Keratinocyte (primary cell): ENCODE results near the gene PRRT2. TPM values are rescaled to one million over a fixed set of nuclear protein-coding genes. Genes with fewer than 3 reads are reported as not detected.

Experiments
- DNase-seq: peaks from one replicate; pipeline ENCODE4 v3.0.0-alpha.2; 2011; ENCODE audit warnings: low read depth, missing footprints, low spot score
- FAIRE-seq: peaks from 2 replicates; lab custom pipeline; 2011; peaks lifted over from hg19 to GRCh38; lab: Jason Lieb, UNC
- H2AFZ ChIP-seq: 2 replicates; pipeline ENCODE4 v1.6.0; 2012; ENCODE audit warnings: low read length, control low read depth, inconsistent platforms; ENCODE audit not compliant: control insufficient read depth
- H3K27ac ChIP-seq: 2 replicates; pipeline ENCODE4 v1.5.1; 2011; ENCODE audit warnings: low read length; ENCODE audit not compliant: control insufficient read depth, insufficient read depth
- H3K27me3 ChIP-seq: 3 replicates; pipeline ENCODE4 v1.6.0; 2011; ENCODE audit warnings: low read length; ENCODE audit not compliant: control insufficient read depth, insufficient read depth; ENCODE audit errors: extremely low read depth
- H3K36me3 ChIP-seq, 2 experiments: 2 replicates in 1 of 2; 3 replicates in 1 of 2; pipeline ENCODE4 v1.5.1; 2011; ENCODE audit warnings: low read length in 2 of 2, mild to moderate bottlenecking in 1 of 2; ENCODE audit not compliant: control insufficient read depth in 2 of 2, insufficient read depth in 2 of 2; ENCODE audit errors: extremely low read depth in 1 of 2
- H3K4me1 ChIP-seq: 3 replicates; pipeline ENCODE4 v1.5.1; 2011; ENCODE audit warnings: low read length; ENCODE audit not compliant: control insufficient read depth, insufficient read depth; ENCODE audit errors: extremely low read depth
- H3K4me2 ChIP-seq: 3 replicates; pipeline ENCODE4 v1.6.0; 2011; ENCODE audit warnings: low read depth, low read length; ENCODE audit not compliant: control insufficient read depth, insufficient read depth; ENCODE audit errors: extremely low read depth
- H3K4me3 ChIP-seq, 3 experiments: fragments of 200-600 bp in 1 of 3; sonication (generic) in 1 of 3; 2 replicates in 2 of 3; 3 replicates in 1 of 3; pipeline ENCODE4 v1.5.1; 2011 to 2016; ENCODE audit warnings: low read length in 3 of 3, mild to moderate bottlenecking in 3 of 3, control low read depth in 2 of 3, inconsistent platforms in 1 of 3, low read depth in 1 of 3, mixed read lengths in 1 of 3, mixed run types in 1 of 3, moderate library complexity in 1 of 3; ENCODE audit not compliant: control insufficient read depth in 2 of 3, insufficient read depth in 2 of 3; ENCODE audit errors: extremely low read depth in 1 of 3
- H3K79me2 ChIP-seq: 2 replicates; pipeline ENCODE4 v1.6.0; 2012; ENCODE audit warnings: low read length; ENCODE audit not compliant: control insufficient read depth, insufficient read depth
- H3K9ac ChIP-seq: 3 replicates; pipeline ENCODE4 v1.6.0; 2011; ENCODE audit warnings: low read length; ENCODE audit not compliant: control insufficient read depth, insufficient read depth; ENCODE audit errors: extremely low read depth
- H3K9me1 ChIP-seq: 3 replicates; pipeline ENCODE4 v1.6.0; 2011; ENCODE audit warnings: low read length; ENCODE audit not compliant: control insufficient read depth, insufficient read depth; ENCODE audit errors: extremely low read depth
- H3K9me3 ChIP-seq: 2 replicates; pipeline ENCODE4 v1.5.1; 2012; ENCODE audit warnings: low read depth, low read length; ENCODE audit not compliant: control insufficient read depth
- H4K20me1 ChIP-seq: 3 replicates; pipeline ENCODE4 v1.6.0; 2011; ENCODE audit warnings: low read length; ENCODE audit not compliant: control insufficient read depth, insufficient read depth; ENCODE audit errors: extremely low read depth
- CTCF ChIP-seq, 3 experiments: IDR thresholded peaks in 1 of 3; conservative IDR thresholded peaks in 1 of 3; optimal IDR thresholded peaks in 1 of 3; 2 replicates in 2 of 3; 3 replicates in 1 of 3; pipeline versions ENCODE3 to v1.5.1; 2011; ENCODE audit warnings: low read length in 3 of 3, mild to moderate bottlenecking in 3 of 3, moderate library complexity in 2 of 3, control low read depth in 1 of 3, inconsistent platforms in 1 of 3; ENCODE audit not compliant: insufficient read depth in 2 of 3; ENCODE audit errors: extremely low read depth in 1 of 3
- EZH2 ChIP-seq: IDR thresholded peaks from one replicate; pipeline ENCODE4 v1.6.1; 2012; ENCODE audit warnings: inconsistent platforms, mild to moderate bottlenecking, low read length, moderate library complexity
- dilution Hi-C: fragments of 300-500 bp; cut with MboI; formaldehyde crosslinking; loops from one replicate; pipeline ENCODE4 v1.7.0; 2020; ENCODE audit warnings: low sequenced_read_pairs; ENCODE audit not compliant: extremely low pct_ligation_motif_present
- polyA plus RNA-seq, 5 experiments: library from polyadenylated mRNA; depleted of rRNA in 3 of 5; stranded (reverse) in 3 of 5; stranded (forward) in 1 of 5; unstranded in 1 of 5; fragments of >200 nt; gene quantifications; 1 replicate in 1 of 5; 2 replicates in 3 of 5; 3 replicates in 1 of 5; pipeline versions ENCODE4 v1.2.1 to v1.2.3, GENCODE V29; 2011 to 2012; ENCODE audit warnings: missing spikeins in 2 of 5, low read depth in 1 of 5, low replicate concordance in 1 of 5

The PRRT2 gene
- polyA plus RNA-seq, 1 donor (not counting 4 experiments of a cell fraction or from before 2014, with no cell fraction given), result not detected

- TF ChIP-seq EZH2, result no peak
- no peak for TF ChIP-seq CTCF (optimal IDR thresholded peaks at IDR 0.05 in 1 of 3, IDR thresholded peaks at IDR 0.05 in 1 of 3, conservative IDR thresholded peaks at IDR 0.05 in 1 of 3; ENCODE audit: extremely low read depth in 1 of 3, insufficient read depth in 2 of 3, low read length in 3 of 3)
- no peak for FAIRE-seq
- dilution Hi-C loops, result no loop called here
These were observed 42.6 kb downstream of the PRRT2 start for GRCh38 chr16:29854520-29855100.

GRCh38 chr16:29857133-29857760 is 45.3 kb downstream of the PRRT2 start:
- peaks cover 9 to 13% of the 10 kb centered on the region in 2 experiments for H3K36me3 ChIP-seq
- DNase-seq (no peak), FAIRE-seq (no peak)
- peaks cover 4% of the 10 kb centered on the region for H3K4me1 ChIP-seq
- H3K4me3 ChIP-seq, result no peak overlapping the region
- no peak for TF ChIP-seq CTCF (optimal IDR thresholded peaks at IDR 0.05 in 1 of 3, IDR thresholded peaks at IDR 0.05 in 1 of 3, conservative IDR thresholded peaks at IDR 0.05 in 1 of 3; ENCODE audit: extremely low read depth in 1 of 3, insufficient read depth in 2 of 3, low read length in 3 of 3)
- no peak for TF ChIP-seq EZH2
- no peak overlapping the region for H2AFZ ChIP-seq
- H3K79me2 ChIP-seq, result peaks cover 4% of the 10 kb centered on the region
- H3K27me3 ChIP-seq, result no peaks in the 10 kb centered on the region
- H3K9ac ChIP-seq, result no peak overlapping the region
- dilution Hi-C loops, result no loop called here
- no peak overlapping the region for H3K27ac ChIP-seq
- no peak overlapping the region for H3K4me2 ChIP-seq
- no peaks in the 10 kb centered on the region for H3K9me3 ChIP-seq
- peaks cover 2% of the 10 kb centered on the region for H3K9me1 ChIP-seq
- no peaks in the 10 kb centered on the region for H4K20me1 ChIP-seq

More at GRCh38 chr16:29854520-29855100, 42.6 kb downstream of the PRRT2 start:
- H3K9me1 ChIP-seq, result peaks cover 2% of the 10 kb centered on the region
- no peaks in the 10 kb centered on the region for H3K4me1 ChIP-seq
- H3K9me3 ChIP-seq, result no peaks in the 10 kb centered on the region
- no peaks in the 10 kb centered on the region for H3K79me2 ChIP-seq
- no peak overlapping the region for H3K4me3 ChIP-seq
- no peak overlapping the region for H3K9ac ChIP-seq
- H3K36me3 ChIP-seq, result peaks cover 2 to 9% of the 10 kb centered on the region in 2 experiments
- no peaks in the 10 kb centered on the region for H3K27me3 ChIP-seq
- H3K4me2 ChIP-seq, result no peak overlapping the region
- no peaks in the 10 kb centered on the region for H4K20me1 ChIP-seq
- no peak for DNase-seq
- H2AFZ ChIP-seq, result no peak overlapping the region
- H3K27ac ChIP-seq, result no peak overlapping the region
